Measurements from ENCODE around the gene CEP104. TPM values are rescaled to one million over a fixed set of nuclear protein-coding genes. Genes with fewer than 3 reads are reported as not detected.
A peak's percentile ranks its signal among the peaks of the same experiment; 100 is the strongest.

CEP104 gene
- 35.2 TPM for total RNA-seq
- long read RNA-seq, full-length matches to known transcripts, result 3 of 32 reads
- long read RNA-seq, partial matches to known transcripts, result 23 of 32 reads
- long read RNA-seq, other reads (novel, unspliced or antisense), result 6 of 32 reads

DNA sequence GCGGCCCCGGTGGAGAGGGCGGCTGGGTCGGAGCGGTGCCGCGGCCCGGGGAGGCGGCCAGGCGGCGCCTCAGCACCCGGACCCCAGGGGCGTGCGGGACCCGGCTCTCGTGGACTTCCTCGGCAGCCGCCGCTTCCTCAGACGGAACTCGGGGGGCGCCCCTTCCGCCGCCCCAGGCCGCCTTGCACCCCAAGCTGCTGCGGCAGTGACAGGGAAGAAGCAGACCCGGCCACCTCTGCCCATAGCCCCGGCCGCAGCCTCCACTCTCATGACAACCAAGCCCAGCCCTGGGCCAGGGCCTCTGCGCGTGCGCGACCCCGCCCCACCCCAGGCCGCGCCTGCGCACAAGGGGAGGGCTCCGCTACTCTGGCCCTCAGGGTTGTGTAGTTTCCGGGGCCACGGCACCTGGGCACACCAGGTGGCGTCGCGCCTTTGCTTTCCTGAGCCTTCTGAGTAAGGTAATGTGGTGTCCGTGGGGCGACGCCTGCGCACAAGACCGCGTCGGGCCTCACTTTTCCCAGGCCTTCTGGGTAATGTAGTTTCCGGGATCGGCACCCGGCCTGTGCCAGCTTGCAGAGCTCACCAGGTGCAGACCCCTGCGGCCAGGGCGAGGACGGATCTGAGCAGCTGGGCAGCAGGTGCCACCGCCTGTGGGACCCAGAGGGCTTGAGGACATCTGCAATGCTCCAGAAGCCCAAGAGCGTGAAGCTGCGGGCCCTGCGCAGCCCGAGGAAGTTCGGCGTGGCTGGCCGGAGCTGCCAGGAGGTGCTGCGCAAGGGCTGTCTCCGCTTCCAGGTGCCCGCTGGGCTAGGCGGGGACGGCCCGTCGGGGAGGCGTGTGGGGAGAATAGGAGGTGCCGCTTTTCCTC is at the start of gene CEP104, which contains the start of gene DFFB:
Gene CEP104 (minus strand): TSS at position 289 of the 868 bp plus-strand sequence. CDS start 4,804 bp downstream, outside the sequence.
Gene DFFB (plus strand): TSS at position 554 of the 868 bp plus-strand sequence. CDS start 128 bp downstream, at position 682.
- intact Hi-C loops (cut with micrococcal nuclease), result no loop called here
- peak; percentile 94 for DNase-seq
- peak; percentile 97 for ATAC-seq

DNA sequence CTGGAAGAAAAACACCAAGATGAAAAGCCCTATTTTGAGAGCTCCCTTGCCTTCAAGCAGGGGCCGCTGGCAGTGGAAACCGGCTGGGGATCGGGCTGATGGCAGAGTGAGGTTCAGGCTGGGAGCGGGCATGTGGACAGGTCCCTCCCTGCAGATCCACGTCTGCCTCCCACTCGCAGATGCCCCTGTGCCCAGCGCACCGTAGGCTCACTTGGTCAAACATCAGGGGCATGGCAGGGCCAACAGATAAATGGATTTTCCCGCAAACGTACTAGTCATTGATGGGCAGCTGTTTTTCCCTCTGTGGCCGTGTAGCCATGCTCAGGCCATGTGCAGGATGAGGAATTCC is 49.6 kb upstream of the CEP104 start:
- intact Hi-C loops (cut with micrococcal nuclease), result no loop called here
- ATAC-seq (no peak), DNase-seq (no peak)

DNA sequence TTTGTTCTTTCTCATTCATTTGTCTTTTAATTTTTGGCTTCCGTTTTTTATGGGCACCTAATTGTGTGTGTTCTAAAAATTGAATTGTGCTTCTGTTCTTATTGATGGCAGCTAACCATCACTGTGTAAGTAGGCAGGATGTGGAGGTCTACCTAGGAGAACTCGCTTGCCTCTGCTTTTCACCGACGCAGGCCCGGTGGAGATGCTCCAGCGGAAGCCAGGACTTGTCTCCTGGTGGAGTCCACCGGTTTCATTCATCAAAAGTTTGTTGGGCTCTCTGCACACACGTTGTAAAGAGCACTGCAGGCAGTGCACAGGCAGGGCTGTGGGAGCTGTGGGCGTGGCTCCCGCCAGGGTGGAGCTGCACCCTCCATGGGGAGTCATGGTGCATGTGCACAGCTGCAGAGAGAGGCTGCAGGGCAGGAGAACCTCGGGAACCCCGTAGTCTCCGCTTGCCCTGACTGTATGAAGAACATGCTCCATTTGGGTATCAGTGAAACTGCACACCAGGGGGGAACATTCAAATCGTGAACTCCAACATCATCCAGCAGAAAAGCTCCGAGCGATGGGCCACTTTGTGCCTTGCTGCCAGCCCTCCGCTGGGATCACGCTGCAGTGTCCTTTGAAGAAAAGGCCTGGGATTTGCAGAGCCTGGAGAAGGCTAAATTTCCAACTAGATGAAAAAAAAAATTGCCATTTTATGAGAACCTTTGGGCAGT is 49.1 kb upstream of the CEP104 start:
- intact Hi-C loops (cut with micrococcal nuclease), result no loop called here
- DNase-seq (no peak), ATAC-seq (no peak)

DNA sequence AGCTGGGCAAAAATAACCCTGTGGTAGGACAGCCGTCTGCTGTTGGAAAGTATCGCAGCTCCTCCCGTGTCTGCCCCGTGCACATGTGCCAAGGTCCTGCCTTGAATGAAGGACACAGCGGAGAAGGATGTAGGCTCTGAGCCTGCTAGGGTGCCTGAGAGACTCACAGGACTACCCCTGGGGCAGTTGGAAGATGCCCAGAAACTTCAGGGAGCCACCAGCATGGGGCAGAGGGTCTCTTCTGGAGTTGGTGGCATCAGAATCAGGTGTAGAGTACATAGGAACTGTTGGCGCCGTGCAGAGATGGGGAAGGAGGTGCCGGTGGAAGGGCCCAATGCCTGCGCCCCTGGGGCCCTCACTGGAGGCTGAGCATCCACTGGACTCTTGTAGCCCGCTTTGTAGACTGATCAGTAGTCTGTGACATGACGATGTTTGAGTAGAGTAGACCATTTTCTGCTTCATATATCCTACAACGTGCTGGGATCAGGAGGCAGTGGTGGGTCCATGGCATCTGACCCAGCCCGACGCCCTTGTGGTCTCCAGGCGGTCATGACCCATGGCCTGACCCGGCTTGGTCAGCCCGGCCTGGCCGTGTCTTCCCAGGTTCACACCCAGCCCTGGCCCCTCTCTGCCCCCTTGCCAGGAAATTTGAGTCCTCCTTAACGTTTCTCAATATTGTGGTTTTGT is 48.4 kb upstream of the CEP104 start:
- ATAC-seq (no peak), DNase-seq (no peak)
- intact Hi-C loops (cut with micrococcal nuclease), result no loop called here

DNA sequence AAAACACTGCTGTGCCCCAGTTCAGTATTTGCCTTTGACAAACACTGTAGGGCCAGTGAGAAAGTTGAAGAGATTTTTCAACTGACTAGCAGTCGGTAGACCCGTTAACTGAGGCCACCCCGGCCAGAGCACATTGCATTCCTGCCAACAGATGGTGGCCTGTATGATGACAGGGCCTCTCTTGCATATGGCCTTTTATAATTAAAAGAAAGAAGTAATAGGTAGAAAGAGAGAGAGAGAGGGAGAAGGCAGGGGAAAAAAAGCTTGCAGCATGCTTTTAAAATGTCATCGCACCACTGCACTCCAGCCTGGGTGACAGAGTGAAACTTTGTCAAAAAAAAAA is 47.8 kb upstream of the CEP104 start:
- ATAC-seq, result no peak
- intact Hi-C loops (cut with micrococcal nuclease), result no loop called here
- no peak for DNase-seq

DNA sequence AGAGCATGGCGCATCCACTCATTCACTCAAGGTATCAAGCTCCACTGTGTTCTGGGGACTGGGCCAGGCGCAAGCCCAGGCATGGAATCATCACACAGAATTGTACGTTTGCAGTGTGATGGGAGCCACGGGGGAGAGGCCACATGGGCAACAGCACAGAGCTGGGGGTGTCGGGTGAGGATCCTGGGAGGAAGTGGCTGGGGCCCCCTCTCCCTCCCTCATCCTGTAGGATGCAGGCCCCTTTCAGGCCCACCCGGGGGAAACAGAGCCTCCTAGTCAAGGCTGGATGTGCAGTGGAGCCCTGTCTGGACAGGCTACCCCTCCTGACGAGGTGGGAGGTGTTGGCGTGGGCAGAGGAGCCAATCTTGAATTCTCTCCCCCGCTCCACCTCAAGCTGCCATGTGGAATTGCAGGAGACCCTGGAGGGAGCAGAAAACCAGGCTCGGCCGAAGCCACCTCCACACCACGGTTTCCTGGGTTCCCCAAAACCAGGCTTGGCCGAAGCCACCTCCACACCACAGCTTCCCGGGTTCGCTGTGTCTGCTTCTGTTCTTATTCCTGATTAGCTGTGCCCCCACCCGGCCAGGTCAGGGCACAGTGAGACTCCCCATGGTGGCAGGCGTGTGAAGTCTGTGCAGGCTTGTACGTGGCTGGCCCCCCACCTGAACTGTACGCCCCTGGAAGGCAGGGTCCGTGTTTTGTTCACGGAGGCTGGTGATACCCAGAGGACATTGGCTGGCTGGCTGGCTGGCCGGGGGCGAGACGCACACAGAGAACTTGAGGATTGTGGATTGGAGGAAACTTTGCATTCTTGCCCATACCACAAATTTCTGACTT is 47.2 kb upstream of the CEP104 start:
- DNase-seq (no peak), ATAC-seq (no peak)
- intact Hi-C loops (cut with micrococcal nuclease), result no loop called here

DNA sequence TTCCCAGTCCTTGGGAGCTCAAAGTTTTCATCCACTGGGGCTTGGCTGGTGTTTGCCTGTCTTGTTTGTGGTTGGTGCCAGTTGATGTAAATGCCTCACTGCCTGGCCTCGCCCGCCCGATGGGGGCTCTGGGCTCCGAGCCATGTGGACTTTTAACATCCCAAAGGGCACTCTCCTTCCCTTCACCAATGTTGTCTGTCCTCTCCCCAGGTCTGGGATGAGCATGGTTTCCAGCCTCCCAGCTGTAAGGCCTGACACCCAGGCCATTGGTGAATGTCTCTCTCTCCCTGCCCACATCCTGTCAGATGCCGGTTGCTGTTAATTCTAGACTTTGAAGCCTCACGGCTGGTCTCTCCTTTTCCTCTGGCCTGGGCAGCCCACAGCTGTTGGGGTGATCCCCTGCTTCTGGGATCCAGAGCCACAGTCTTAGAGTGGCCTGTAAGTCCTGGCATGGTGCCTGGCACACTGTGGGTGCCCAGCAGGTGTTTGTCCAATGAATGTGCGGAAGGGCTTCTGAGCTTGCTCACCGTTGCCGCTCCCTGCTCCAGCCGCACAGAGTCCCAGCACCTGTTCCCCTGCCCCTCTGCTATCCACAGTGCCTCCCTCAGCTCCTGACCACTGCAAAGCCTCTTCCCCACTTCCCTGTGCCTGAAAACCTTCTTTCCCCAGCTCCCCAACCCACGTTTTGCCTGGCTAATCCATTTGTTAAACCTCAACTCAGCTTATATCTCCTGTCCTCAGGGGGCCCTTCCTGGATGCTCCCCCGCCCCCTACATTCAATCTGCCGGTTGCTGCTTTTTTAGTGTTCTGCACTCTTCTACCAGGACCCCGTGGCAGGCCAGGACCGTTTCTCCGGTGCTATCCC is 46.4 kb upstream of the CEP104 start:
- intact Hi-C loops (cut with micrococcal nuclease), result no loop called here

DNA sequence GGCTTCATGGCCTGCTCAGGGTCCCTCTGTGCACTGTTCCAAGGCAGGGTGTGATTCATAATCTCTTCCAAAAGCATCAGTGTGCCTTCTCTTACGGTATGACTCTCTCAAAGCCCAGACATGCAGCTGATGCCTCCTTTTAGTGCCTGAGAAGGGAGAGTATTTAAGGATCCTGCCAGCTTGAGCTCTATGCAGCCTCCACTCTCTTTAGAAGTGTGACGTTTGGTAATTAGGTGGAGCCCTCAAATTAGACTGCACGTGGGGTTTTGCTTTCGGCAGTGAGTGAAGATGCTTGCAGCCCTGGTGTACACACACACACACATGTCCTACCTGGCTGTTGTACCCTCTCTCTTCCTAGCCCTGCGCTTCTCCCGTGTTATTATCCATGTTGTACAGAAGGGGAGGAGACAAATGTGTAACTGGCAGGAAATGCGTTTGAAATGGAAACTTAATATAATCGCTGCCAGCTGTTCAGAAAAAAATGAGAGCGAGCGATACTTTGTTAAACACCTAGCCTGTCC is 45.6 kb upstream of the CEP104 start:
- intact Hi-C loops (cut with micrococcal nuclease), result no loop called here
- ATAC-seq, result no peak
- DNase-seq, result no peak

More for the DNA sequence above, 46.4 kb upstream of the CEP104 start:
- ATAC-seq, result no peak
- DNase-seq, result no peak

DNA sequence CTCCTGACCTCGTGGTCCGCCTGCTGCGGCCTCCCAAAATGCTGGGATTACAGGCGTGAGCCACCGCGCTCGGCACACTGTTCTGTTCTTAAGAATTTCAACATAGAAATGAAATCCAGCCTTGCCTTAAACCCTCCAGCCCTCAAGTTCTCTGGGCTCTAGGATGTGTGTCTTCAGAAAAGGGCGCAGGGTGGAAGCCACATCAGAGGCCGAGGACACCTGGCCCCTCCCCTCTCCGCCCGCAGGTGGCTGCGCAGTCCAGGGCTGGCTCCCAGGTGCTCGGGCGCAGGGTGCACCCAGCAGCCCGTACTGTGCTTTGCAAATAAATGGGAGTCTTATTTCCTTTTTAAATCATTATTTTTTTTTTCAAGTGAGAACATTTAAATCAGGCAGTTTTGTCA is 45.1 kb upstream of the CEP104 start:
- intact Hi-C loops (cut with micrococcal nuclease), result no loop called here
- DNase-seq, result no peak
- no peak for ATAC-seq

DNA sequence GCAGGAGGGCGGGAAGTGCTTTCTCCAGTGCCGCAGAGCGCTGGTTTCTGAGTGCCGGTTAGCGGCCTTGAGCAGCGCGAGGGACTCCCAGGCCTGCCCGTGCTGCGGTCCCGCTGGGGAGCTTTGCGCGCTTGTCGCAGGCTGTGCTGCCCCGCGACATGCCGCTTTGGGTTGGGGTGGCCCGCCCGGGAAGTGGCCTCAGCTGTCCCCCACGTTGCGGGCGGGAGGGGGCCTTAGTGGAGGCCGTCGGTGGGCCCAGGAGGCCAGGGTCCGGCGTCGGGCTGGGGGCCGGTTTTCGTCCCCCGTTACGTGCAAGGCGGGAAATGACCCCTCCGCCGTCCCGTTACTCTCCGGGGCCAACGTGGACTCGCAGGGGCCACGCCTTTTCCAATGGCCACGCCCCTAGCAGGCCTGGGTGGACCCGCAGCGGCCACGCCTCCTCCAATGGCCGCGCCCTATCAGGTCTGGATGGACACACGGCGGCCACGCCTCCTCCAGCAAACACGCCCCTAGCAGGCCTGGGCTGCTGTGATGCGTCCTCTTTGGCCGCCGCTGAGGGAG is 44.0 kb upstream of the CEP104 start:
- DNase-seq (peak; percentile 100), ATAC-seq (peak; percentile 89)
- intact Hi-C loops (cut with micrococcal nuclease), result no loop called here

DNA sequence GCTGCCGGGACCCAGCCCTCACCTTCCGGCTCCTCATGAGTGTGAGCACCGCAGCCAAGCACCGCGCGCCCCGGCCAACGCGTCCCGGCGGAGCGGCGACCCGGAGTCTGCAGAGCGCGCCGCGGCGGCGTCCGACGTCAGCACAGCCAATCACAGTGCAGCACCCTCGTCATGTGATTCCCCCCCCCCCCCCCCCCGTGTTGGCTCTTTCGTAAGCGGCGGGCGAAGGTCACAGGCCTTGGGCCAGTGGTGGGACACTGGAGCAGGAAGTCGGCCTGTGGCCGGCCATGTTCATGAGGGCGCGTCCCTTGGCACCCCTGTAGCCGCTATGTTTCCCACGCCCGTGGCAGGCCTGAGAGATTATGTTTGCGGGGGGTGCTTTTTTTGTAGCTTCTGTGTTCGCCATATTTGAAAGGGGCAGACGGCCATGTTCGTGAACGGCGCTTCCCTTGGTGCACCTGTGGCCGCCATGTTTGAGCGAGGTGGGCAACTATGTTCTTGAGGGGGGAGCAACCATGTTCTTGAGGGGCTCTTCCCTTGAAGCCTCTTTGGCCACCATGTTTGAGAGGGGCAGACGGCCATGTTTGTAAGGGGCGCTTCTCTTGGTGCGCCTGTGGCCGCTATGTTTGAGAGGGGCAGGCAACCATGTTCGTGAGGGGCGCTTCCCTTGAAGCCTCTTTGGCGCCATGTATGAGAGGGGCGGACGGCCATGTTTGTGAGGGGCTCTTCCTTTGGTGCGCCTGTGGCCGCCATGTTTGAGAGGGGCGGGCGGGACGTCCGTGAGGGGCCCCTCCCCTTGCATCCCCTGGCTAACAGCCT is 43.3 kb upstream of the CEP104 start, which contains the start of gene C1orf174:
Gene C1orf174 (minus strand): TSS at position 123 of the 819 bp plus-strand sequence. CDS start 86 bp downstream, at position 37.
- intact Hi-C loops (cut with micrococcal nuclease), result no loop called here
- peak; percentile 91 for ATAC-seq
- DNase-seq, result peak; percentile 96

DNA sequence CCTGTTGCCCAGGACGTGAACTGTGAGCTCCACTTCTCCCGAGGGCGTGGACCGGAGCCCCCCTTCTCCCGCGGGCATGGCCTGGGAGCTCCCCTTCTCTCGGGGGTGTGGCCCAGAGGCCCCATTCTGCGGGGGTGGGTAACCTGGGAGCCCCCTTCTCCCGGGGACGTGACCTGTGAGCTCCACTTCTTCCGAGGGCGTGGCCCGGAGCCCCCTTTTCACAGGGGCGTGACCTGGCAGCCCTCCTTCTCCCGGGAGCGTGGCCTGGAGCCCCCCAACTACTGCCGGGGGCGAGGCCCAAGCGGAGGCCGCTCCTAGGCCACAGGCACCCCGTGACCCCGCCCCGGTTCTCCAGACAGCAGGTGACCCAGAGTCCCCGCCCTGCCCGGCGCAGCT is 42.7 kb upstream of the CEP104 start:
- no peak for ATAC-seq
- no peak for DNase-seq
- intact Hi-C loops (cut with micrococcal nuclease), result no loop called here

DNA sequence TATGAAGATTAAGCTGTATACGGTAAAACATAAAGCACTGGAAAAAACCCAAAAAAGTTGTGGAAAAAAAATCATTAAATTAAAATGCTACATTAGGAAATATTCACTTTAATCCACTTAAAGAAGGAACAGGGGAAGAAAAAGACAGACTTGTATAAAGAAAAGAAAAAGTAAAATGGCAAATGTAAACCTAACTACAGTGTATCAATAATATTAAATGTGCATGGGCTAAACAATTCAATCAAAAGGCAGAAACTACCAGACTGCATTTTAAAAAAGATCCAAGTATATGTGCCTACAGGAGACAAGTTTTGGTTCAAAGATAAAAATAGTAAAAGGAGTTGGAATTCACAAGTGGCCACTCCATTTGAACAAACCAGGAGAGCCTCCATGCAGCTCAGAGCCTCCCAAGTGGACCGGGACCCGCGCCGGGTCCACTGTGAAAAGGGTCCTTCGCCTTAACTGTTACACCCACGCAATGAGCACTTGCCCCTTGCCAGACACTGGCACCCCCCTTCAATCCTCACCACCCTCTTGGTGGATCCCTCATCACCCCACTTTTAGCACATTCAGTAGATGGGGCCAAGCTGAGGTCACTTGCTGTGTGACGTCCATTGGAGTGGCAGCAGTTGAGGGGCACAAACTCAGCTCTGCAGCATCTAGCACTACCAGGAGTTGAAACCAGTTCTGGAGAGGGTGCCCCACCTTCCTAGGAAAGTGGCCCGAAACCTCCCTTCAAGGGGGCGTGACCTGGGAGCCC is 42.2 kb upstream of the CEP104 start:
- ATAC-seq (no peak), DNase-seq (no peak)
- intact Hi-C loops (cut with micrococcal nuclease), result no loop called here

DNA sequence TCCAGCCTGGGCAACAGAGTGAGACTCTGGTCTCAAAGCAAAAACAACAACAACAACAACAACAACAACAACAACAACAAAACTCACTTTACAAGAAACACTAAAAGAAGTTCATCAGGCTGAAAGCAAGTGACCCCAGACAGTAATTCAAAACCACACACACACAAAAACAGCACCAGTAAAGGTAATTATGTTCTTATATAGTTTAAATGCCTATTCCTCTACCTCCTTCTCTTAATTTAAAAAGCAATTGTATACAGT is 41.4 kb upstream of the CEP104 start:
- intact Hi-C loops (cut with micrococcal nuclease), result no loop called here
- DNase-seq, result no peak

DNA sequence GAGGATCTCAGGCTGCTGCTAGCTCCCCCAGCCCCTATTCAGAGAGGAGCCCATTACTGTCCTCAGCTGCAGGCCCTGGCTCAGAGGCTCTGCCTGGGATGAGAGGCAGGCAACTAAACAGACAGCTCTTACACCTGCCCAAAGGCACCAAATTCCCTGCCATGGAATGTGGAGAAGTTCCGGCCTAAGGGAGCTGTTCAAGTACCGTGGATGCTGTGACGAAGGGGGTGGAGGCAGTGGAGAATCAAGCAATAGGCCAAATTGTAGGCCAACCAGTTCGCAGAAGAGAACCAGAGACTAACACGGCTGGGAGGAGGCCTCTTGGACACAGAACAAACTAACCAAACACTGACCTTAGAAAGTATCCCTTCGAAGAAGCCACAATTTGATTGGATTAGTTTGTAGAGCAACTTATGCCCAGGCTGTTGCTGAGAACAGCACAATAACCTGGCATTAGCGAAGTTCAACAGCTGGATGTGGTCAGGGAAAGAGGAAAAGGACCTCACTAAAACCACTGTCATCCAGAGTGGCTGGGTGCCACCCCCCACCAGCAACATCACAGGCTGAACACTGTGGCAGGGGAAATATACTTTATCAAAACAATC is 39.5 kb upstream of the CEP104 start:
- intact Hi-C loops (cut with micrococcal nuclease), result no loop called here

More for the DNA sequence above, 41.4 kb upstream of the CEP104 start:
- no peak for ATAC-seq

DNA sequence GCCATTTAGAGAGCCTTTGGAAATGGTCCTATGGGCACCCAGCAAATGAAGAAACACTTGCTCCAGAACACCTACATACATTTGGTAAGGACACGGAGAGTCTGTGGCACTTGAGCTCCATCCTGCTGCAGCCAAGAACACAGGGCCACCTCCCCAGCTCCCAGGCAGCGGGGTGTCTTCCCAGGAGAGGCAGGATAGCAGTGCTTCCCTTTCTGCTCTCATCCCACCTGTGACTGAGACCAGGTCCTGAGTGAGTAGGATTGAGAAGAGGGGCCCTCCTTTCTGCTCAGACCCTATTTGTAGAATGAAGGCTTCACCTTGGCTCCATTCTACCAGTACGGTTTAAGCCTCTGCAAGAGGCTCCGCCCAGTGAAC is 38.9 kb upstream of the CEP104 start:
- intact Hi-C loops (cut with micrococcal nuclease), result no loop called here
- ATAC-seq (no peak), DNase-seq (no peak)

More for the DNA sequence above, 39.5 kb upstream of the CEP104 start:
- no peak for ATAC-seq
- DNase-seq, result no peak
